GM18867 (cell line): ENCODE measurements around the gene EPHB1.

Experiments
- ATAC-seq: cut with Tn5 transposase; IDR thresholded peaks from one replicate; pipeline ENCODE4 v1.9.1; 2021; ENCODE audit warnings: mild to moderate bottlenecking, moderate library complexity; ENCODE audit not compliant: unreplicated experiment

Gene EPHB1

DNA sequence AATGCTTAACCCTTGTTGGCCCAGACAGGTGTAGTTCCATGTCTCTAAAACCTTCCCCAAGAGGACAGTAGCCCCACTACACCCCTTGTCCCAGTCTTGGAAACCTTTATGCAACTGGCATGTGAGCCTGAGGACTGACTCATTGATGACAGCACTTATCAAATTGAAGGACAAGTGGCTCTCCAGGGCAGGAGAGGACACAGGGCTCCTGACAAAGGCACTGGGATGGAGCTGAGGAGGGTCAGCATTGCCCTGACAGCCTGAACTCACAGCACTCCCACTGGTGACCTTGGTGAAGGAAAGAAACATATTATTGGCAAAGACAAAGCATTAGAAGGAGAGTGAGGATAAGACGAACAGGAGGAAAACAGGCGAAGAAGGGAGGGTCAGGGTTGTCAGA lies 139.9 kb downstream of the EPHB1 start:
- no peak for ATAC-seq

DNA sequence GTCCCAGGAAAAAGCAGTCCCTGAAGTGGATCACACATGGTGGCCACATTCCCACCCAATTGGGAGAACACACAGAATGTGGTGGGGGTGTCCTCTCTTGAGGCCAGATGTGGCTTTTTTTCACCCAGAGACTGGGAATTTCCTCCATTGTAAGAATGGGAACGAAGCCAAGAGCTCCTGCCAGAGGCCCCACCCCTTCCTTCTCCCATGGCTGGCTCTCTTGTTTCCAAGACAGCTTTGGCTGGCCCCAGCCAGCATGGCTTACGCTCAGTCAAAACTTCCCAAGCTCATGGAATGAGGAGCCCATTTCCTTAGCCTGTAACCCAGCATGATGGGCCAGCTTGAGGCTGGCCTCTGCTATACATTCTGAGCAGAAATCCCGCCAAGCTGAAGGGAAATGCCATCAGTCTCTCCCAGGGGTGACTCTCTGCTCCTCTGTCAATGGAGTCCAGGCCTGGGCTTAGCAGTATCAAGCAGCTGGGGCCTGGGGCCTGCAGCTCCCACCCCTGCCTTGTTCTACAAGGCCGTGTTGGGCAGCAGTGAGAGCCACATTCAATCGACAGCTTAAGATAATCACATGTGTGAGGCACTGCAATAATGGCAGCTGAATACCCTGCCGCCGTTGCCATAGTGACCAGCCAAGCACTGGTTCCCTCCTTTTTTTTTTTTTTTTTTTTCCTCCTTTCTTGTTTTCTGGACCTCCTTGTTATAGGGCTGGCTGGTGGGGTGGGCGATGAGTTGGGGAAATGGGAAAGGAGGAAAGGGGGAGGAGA lies 142.4 kb downstream of the EPHB1 start:
- ATAC-seq = no peak

DNA sequence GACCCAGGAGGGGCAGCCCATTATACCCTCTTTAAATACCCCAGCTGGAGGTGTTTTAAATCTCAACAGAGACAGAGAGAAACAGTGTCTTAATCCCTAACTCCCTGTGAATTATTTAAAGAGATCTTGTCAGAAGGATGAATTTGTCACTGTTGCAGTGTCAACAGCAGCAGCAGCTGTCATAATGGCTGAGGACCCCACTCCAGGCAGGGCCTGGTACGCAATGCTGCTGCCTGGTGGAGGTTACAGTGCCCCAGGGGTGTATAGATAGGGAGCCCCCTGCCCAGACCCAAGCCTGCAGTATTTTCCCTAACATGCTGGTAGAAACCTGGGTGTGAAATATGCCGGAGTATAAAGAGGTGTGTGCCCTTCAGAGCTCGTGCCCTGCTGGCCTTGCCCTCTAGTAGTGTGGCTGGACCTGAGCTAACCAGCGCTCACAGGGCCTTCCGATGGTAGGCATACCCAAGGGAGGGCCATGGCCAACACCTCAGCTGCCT lies 143.0 kb downstream of the EPHB1 start:
- no peak for ATAC-seq

DNA sequence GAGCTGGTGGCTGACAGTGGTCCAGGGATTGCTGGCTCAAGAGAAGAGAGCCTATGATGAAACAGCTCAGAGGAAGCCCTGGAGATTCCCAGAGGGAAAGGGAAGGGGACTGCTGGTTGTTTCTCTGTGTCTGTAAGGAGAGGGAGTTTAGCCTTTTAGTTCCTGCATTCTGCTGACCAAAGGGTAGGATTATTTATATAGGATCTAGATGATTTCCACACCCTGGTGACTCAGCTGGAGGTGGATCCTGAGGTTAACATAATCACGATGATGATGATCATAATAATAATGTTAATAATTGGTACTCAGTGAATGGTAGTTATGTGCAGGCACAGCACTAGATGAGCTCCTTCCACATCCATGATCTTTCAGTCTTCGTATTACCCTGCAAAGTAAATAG lies 144.9 kb downstream of the EPHB1 start:
- no peak for ATAC-seq

DNA sequence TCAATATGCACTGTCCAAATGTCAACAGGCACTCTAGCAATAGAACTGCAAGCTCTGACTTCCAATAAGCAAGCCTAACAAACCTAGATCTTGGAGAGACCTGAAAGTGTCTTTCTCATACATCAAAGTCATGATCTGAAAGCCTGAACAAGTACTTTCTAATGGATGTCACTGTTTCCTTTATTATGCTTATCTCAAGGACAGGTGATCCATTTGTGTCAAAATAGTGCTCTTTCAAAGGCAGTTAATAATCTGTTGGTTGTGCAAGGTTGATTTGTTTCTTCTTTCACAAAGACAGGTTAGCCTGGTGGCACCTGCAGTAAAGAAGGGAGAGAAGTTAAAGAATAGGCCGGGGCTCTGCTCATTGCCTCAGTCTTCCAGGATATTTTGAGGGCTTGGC lies 146.8 kb downstream of the EPHB1 start:
- no peak for ATAC-seq

DNA sequence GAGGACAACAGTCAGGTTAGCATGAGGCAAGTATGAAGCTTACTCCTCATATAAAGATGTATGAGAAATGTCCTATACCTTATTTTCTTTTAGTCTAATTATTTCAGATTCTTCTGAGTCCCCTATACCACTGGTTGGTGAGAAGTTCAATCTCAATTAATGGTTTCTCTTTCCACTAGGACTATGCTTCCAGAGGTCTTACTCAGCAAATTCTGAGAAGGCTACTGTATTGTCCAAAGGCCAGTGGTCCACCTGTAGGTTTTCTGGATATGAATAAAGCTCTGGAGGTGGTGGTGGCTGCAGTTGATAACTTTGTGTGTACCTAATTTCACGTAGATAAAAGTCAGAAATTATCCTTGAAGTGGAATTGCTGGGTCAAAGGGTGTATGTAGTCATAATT lies 149.4 kb downstream of the EPHB1 start:
- ATAC-seq = no peak

DNA sequence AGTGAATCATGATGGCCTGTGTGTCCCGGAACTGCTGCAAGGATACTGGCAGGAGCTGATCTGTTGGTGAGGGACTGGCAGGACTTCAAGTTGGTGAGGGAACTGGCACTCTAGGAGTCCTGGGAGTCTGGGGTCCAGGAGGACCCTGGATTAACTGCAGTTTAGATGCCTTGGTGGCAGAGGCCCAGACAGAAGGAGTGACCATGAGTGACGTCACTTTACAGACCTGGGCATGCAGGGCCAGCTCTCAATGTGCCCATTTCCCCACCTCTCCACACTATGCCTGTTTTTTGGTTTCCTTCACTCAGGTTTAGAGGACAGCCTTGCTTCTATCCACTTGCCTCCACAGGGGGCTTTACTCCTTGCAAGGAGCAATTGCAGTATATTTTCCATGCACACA lies 154.1 kb downstream of the EPHB1 start:
- ATAC-seq = no peak

DNA sequence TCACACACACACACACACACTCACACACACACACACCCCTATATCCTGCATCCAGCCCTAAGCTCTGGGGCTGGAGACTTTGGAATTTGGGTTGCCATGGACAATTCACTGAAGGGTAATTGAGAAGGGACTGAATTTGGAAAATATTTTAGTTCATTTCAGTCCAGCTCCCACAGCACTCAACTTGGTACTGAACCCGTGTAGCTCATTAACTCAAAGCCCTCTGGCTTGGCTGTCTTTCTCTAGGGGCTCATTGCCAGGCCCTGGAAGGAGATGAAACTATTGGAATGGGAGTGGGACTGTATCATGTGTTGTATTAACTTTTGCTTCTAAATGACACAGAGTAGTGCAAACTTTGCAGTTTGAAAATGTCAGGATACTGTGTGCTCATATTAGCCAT lies 157.3 kb downstream of the EPHB1 start:
- ATAC-seq = no peak

DNA sequence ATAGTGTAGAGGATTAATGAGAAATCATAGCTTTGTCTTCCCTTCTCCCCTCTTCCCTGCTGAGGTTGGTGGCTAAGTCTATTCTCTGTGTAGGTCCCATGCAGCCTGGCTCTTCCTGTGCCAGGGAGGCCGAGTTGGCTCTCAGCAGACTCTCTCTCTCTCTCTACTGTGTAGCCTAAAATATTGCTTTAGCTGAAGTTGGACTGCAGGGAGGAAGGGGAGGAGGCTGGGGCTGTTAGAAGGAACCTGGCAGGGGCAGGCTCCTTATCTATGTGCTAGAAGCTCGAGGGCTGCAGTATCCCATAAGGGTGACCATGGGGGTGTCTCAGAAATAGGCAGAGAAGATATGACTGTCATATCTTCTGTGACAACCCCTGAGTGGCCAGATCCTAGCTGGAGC lies 160.8 kb downstream of the EPHB1 start:
- ATAC-seq = peak; percentile 22

DNA sequence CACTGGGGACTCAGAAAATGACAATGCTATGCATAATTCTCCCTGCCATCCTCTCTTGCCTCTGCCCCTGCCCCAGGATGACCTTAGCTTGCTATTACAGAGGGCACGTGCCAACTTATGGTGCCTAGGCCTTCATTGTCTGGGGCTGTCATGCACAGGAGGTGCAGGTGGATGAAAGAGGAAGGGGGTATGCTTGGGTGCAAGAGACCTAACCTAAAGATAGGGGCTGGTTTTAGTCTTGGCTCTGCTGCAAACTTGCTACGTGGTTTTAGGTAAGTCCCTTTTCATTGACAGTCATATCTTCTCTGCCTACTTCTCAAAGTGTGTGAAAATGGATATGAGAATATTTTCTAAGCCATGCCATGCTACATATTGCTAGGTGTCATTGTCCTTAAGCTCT lies 161.3 kb downstream of the EPHB1 start:
- ATAC-seq = peak; percentile 85

DNA sequence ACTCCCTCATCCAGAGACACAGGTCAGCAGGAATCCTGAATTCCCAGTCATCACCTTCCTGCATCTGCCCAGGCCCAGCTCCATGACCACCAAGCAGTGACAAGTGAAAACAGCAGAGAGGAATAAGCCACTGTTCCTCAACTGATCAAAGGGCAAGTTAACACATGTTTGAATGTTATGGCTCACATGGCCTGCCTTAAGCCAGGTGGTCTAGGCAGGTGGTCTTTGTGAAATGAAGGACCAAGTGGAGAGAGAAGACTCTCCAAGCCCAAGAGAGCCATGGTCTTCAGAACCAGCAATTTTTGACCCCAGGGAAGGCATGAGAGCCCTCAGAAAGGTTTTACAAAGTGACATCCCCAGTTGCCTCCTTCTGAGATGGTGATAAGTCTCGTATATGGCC lies 161.8 kb downstream of the EPHB1 start:
- peak; percentile 21 for ATAC-seq

DNA sequence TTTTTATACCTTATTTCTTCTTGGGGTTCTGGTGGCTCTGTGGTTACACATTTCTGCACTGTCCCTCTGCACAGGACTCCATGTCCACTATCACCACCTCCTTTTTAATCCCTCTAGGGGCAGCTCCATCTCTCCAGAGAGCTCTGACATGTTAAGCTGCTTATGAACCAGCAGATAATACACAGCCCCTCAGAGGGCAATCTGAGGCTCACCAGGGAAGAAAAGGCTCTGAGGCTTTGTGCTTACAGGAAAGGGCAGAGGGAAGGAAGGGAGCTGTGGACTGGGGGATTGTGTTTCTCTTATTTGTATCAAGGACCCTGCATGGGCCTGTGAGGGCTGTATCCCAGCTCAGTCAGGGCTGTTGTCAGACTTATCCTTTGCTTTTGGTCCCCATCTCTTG lies 164.5 kb downstream of the EPHB1 start:
- ATAC-seq = no peak

DNA sequence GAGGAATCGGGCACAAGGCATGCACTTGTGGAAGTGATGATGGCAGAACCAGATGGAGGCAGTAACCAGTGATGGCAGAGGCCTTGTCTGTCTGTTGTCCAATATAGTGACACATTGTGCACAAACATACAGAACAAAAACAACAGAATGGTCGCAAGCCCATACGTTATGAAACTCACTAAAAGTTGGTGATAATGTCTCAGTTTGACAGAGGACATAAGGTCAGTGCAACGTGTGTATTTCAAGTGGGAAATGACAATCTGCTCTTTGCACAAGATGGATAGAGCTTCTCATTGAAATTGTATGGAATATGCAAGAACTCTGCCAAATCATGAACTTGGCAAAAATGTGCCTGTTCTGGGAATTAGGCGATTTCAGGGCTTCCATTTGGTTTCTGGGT lies 169.2 kb downstream of the EPHB1 start:
- no peak for ATAC-seq

DNA sequence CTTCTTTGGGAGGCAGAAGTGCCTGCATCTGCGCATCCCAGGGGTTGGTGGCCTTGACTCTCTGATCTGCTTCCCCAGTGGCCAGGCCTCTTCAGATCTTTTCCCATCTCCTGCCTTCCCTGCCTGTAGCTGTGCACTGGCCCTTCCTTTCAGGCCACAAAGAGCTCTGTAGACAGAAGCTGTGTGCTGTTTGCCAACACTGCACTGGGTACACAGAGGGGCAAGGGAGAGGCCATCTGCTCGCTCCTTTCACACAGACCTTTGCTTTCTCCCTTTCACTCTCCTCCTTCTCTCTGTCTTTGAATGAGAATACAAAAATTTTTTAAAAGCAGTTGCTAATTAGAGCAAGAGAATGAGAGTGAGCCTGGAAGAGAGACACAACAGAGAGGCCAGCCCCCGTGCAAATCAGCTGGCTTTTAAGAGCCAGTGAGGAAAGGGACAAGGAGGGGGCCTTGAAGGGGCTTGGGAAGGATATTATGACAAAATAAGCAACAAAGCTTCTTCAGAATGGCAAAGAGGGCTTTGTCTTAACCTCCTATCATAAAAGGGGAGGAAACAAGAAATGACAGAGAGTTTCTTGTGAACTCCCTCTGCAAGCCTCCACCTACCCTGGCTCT lies 170.9 kb downstream of the EPHB1 start:
- ATAC-seq = no peak

DNA sequence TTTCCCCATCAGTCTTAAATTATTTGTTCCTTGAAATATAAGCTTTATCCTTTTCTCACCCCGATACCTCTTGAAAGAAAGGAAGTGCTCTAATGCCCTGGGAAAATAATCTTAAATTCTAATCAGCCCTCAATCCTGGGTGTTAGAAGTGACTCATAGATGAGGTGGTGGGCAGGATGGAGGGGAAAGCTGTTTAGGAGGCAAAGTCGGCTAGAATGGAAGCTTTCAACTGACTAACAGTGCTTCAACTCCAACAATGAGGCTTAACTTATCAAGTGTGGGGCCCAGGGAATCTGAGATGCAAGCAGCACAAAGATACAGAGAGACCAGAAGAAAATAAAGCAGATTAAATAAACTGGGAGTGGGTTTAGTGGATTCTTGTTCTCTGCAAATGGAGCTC lies 175.8 kb downstream of the EPHB1 start:
- no peak for ATAC-seq

DNA sequence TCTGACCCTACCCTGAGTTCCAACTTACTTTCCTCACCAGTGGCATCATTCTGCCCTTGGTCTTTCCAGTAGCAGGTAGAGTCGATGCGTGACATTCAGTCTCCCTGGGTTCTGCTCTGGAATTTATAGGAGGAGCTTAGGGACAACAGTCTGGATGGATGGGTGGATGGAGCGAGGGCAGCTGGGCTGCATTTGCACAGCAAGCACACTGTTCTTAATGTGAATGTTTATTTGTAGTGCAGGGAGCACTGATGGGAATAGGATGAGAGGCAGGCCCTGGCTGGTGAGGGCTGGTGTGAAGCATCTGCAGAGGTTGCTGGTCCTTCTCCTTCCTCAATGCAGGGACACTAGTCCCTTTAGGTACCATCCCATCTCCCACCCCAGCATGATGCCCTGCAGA lies 176.2 kb downstream of the EPHB1 start:
- no peak for ATAC-seq

DNA sequence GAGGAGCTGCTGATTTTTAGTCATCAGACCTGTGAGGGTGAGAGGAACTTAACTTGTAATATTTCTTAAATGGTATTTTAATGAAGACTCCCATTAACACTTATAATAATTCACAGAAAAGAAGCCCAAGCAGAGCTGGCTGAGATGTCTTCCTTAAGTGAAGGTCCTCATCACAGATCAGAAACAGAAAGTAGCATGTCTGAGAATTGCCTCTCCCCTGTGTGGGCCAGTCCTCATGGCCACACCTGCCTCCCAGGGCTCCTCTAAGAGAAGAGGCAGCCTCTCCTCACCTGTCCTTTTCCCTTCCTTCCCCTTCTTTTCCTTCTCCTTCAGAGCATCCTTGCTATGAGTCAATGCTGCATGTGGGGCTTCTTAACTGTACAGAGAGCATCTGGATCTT lies 176.8 kb downstream of the EPHB1 start:
- peak; percentile 88 for ATAC-seq

DNA sequence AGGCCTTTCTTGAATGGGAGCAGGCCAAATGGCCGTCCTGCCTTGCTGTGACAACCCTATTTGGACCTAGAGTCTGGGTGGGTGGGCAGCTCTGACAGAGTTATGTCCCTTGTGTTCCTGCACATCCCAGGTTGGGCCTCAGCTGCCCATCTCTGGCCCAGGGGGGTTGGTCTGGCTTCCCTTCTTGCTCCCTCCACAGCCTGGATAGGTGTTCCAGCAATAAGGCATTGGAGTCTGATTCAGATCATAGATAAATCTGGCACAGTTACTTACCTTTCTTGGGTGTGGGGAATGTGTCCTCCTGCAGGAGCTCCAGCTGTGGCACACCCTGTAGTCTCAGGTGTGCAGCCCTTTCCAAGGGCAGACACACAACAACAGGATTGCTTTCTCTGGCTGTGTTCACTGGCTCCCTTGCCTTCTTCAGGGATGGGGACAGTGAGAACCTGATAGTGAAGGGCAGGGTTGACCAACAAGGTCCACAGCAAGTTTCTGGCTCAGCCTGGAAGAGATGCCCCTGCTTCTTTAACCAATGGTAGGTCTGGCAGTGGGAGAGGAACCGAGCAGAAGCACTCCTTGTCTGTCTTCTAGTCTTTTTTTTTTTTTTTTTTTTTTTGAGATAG lies 177.9 kb downstream of the EPHB1 start:
- ATAC-seq = no peak

DNA sequence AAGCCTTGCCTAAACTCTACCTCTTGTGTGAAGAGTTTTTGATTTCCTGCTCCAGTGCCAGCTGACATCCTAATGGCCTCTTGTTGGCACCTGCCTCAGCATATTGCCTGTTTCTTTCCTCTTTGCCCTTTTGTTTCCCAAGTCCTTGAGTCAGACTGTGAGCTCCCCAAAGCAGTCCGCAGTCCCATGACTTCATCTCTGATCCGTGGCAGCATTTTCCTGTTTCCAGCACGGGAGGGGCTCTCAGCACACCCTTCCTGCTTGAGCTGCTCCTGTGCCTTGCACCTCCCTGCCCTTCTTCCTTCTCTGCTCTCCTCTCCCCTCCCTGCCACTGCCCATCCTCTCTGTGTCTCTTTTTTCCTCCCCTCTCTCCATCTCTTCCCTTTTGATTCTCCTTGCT lies 179.6 kb downstream of the EPHB1 start:
- ATAC-seq = no peak

DNA sequence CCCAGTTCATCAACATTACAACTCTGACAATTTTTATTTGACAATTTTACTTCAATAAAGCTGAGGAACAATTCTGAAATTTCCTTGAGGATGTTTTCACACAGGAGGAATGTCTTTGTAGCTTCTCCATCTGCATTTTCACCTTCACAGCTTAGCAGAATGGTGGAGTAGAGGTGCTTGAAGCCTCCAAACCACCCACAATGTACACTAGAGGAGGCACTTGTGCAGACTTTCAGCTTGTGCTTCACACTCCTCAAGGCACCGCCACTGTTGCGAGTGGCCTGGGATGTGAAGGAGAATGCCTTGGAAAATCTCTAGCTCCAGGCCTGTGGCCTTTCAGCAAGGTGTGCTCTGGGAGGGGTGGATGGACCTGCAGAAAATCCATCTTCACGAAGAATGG lies 181.9 kb downstream of the EPHB1 start:
- ATAC-seq = no peak

DNA sequence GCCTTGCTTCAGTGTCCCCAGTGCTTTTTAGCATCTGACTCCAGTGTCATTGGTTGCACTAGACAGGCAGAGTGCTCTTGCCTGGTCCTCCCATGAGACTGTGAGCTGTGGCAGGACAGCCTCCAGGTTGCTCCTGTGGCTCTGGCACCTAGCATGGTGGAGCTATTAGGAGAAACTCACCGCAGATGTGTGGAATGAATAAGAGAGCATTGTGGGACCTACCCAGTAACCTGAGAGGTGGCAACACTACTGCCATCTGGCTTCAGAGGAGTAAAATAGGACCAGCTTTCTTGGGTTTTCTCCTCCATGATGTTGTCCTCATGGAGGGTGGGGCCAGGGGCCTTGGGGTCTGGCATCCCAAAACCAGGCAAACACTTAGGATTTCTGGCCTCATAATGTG lies 183.6 kb downstream of the EPHB1 start:
- no peak for ATAC-seq
